ENCODE data around the gene CAB39.

DNA sequence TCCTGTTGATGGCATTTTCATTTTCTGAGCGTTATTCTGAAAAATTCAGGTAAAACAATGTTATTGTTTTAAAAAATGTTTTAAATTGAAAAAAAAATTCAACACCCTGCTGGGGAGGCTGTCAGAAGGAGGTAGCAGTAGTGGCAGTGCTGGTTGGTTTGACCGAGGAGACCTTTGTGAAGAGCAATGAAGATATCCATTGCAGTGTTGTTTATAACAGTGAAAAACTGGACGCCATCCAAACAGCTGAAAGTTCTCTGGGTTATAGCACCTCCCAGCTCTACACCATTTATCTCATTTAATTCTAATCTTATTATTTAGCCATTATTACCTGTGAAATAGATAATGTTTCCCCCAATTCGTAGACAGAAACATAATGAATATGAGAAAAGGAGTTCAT, 139.5 kb downstream of the CAB39 start:
- TF ChIP-seq, protein P1, sequence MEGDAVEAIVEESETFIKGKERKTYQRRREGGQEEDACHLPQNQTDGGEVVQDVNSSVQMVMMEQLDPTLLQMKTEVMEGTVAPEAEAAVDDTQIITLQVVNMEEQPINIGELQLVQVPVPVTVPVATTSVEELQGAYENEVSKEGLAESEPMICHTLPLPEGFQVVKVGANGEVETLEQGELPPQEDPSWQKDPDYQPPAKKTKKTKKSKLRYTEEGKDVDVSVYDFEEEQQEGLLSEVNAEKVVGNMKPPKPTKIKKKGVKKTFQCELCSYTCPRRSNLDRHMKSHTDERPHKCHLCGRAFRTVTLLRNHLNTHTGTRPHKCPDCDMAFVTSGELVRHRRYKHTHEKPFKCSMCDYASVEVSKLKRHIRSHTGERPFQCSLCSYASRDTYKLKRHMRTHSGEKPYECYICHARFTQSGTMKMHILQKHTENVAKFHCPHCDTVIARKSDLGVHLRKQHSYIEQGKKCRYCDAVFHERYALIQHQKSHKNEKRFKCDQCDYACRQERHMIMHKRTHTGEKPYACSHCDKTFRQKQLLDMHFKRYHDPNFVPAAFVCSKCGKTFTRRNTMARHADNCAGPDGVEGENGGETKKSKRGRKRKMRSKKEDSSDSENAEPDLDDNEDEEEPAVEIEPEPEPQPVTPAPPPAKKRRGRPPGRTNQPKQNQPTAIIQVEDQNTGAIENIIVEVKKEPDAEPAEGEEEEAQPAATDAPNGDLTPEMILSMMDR (IDR thresholded peaks at IDR 0.05), result no peak
- no peak for TF ChIP-seq EZH2 (IDR thresholded peaks at IDR 0.05; ENCODE audit: borderline replicate concordance, insufficient read depth, low read depth, low read length, poor library complexity, severe bottlenecking)

Measured in B cell (primary cell).